ENCODE data around the gene DNAH17.

The DNAH17 gene

DNA sequence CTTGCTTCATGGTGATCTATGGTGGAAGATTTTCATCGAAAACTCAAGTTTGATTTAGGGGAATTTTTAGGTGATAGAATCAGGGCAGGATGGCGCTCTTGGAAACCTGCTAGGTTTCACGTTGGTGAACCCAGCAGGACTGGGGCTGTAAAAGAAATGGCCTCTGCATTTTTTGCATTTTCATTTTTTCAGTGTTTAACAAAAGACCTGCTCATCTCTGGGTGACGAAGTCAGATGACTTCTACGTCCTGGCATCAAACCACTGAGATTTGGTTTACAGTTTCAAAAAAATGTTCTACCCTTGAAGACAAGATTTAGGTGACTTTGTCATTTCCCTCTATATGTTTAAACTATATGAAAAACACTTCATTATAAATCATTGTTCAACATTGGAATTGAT lies 196.8 kb downstream of the DNAH17 start:
- H3K27me3 ChIP-seq (ENCODE audit: insufficient read depth, poor library complexity, severe bottlenecking): no peaks in the 10 kb centered on the region
- TF ChIP-seq, protein P1, sequence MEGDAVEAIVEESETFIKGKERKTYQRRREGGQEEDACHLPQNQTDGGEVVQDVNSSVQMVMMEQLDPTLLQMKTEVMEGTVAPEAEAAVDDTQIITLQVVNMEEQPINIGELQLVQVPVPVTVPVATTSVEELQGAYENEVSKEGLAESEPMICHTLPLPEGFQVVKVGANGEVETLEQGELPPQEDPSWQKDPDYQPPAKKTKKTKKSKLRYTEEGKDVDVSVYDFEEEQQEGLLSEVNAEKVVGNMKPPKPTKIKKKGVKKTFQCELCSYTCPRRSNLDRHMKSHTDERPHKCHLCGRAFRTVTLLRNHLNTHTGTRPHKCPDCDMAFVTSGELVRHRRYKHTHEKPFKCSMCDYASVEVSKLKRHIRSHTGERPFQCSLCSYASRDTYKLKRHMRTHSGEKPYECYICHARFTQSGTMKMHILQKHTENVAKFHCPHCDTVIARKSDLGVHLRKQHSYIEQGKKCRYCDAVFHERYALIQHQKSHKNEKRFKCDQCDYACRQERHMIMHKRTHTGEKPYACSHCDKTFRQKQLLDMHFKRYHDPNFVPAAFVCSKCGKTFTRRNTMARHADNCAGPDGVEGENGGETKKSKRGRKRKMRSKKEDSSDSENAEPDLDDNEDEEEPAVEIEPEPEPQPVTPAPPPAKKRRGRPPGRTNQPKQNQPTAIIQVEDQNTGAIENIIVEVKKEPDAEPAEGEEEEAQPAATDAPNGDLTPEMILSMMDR (IDR thresholded peaks at IDR 0.05; ENCODE audit: poor library complexity, severe bottlenecking): no peak
- peaks cover 57% of the 10 kb centered on the region for H3K4me1 ChIP-seq (ENCODE audit: insufficient read depth, poor library complexity, severe bottlenecking)
- no peak overlapping the region for H3K4me3 ChIP-seq (ENCODE audit: severe bottlenecking)
- peaks cover 17% of the 10 kb centered on the region for H3K36me3 ChIP-seq (ENCODE audit: low read depth)
- ATAC-seq (ENCODE audit: low read depth) (no peak), DNase-seq (ENCODE audit: low spot score) (no peak)
- H3K9me3 ChIP-seq (ENCODE audit: severe bottlenecking): no peaks in the 10 kb centered on the region
- no peak overlapping the region for H3K27ac ChIP-seq (ENCODE audit: poor library complexity, severe bottlenecking)

DNA sequence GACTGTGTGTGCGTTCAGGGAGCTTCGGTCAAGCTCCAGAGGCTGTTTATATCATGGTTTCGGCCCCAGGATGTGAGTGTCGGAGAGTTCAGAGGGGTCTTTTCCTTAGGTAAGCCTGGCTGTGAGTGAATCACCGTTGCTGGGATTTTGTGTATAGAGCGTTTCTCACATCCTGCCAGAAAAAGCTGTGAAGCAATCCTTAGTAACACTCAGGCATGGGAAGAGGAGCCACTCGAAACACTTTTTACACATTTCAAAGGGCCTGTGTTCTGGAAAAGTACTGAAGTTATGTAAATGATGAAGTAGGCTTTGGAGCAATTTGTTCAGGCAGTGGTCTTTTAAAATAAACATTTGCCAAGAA lies 198.1 kb downstream of the DNAH17 start:
- Histone ChIP-seq H3K36me3 (ENCODE audit: low read depth) (peaks cover 13% of the 10 kb centered on the region), H3K27me3 (ENCODE audit: insufficient read depth, poor library complexity, severe bottlenecking) (no peaks in the 10 kb centered on the region), H3K27ac (ENCODE audit: poor library complexity, severe bottlenecking) (peak overlapping the region; percentile 87), H3K4me1 (ENCODE audit: insufficient read depth, poor library complexity, severe bottlenecking) (peaks cover 57% of the 10 kb centered on the region), H3K9me3 (ENCODE audit: severe bottlenecking) (no peaks in the 10 kb centered on the region), H3K4me3 (ENCODE audit: severe bottlenecking) (peak overlapping the region; percentile 95)
- ATAC-seq (ENCODE audit: low read depth) (peak; percentile 46), DNase-seq (ENCODE audit: low spot score) (no peak)
- TF ChIP-seq, protein P1 (IDR thresholded peaks at IDR 0.05; ENCODE audit: poor library complexity, severe bottlenecking): no peak

DNA sequence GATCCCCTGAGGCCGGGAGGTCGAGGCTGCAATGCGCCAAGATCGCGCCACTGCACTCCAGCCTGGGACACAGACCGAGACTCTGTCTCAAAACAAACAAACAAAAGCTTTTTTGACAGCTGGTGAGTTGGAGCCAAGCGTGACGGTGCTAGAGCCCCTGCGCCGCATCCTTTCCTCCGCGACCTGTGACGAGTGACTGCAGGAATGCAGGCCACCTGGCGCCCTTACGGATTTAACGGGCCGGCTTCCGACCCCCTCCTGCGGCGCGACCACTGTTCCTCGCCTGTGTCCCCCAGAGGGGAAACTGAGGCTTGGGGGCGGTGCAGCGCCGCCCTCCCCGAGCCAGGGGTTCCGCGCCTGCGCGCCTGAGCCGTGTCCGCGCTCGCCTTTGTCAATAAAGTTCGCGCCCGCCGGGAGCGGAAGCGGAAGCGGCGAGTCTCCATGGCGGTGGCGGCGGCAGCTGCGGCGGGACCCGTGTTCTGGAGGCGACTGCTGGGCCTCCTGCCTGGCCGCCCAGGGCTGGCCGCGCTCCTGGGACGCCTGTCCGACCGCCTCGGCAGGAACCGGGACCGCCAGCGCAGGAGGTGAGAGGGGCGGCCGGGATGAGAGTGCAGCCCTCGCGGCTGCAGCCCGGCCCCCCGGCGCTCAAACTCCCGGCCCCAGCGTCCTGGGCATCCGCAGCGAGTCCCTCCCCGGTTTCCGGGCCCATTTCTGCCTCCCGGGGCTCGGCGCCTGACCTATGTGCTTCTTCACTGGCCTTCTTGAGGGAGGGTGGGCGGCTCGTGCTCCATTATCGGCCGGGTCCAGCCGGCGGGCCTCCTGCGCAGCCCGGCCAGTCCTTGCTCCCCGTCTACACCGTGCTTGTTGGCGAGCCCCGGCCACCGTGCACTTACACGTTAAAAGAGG lies 198.7 kb downstream of the DNAH17 start, which contains the start of gene PGS1:
TSS of gene PGS1 (plus strand) at position 425 of the 906 bp plus-strand sequence. CDS start at position 442, 17 bp downstream.
- H3K36me3 ChIP-seq (ENCODE audit: low read depth): peaks cover 13% of the 10 kb centered on the region
- TF ChIP-seq, protein P1 (IDR thresholded peaks at IDR 0.05; ENCODE audit: poor library complexity, severe bottlenecking): no peak
- no peaks in the 10 kb centered on the region for H3K27me3 ChIP-seq (ENCODE audit: insufficient read depth, poor library complexity, severe bottlenecking)
- peak within 1 kb of the TSS; percentile 87 for H3K27ac ChIP-seq (ENCODE audit: poor library complexity, severe bottlenecking)
- peak; percentile 40 for ATAC-seq (ENCODE audit: low read depth)
- no peak for DNase-seq (ENCODE audit: low spot score)
- peak within 1 kb of the TSS; percentile 95 for H3K4me3 ChIP-seq (ENCODE audit: severe bottlenecking)
- peaks cover 52% of the 10 kb centered on the region for H3K4me1 ChIP-seq (ENCODE audit: insufficient read depth, poor library complexity, severe bottlenecking)
- H3K9me3 ChIP-seq (ENCODE audit: severe bottlenecking): no peaks in the 10 kb centered on the region

DNA sequence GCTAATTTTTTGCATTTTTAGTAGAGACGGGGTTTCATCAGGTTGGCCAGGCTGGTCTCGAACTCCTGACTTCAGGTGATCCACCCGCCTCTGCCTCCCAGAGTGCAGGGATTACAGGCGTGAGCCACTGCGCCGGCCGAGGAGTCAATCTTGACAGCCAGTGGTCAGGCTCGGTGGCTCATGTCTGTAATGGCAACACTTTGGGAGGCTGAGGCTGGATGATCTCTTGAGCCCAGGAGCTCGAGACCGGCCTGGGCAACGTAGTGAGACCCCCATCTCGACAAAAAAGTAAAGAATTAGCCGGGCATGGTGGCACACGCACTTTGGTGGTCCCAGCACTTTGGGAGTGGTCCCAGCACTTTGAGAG lies 199.4 kb downstream of the DNAH17 start:
- TF ChIP-seq, protein P1 (IDR thresholded peaks at IDR 0.05; ENCODE audit: poor library complexity, severe bottlenecking): no peak
- H3K36me3 ChIP-seq (ENCODE audit: low read depth): peaks cover 13% of the 10 kb centered on the region
- no peak for DNase-seq (ENCODE audit: low spot score)
- H3K4me1 ChIP-seq (ENCODE audit: insufficient read depth, poor library complexity, severe bottlenecking): peaks cover 49% of the 10 kb centered on the region
- no peak for ATAC-seq (ENCODE audit: low read depth)
- peak overlapping the region; percentile 87 for H3K27ac ChIP-seq (ENCODE audit: poor library complexity, severe bottlenecking)
- H3K27me3 ChIP-seq (ENCODE audit: insufficient read depth, poor library complexity, severe bottlenecking): no peaks in the 10 kb centered on the region
- H3K4me3 ChIP-seq (ENCODE audit: severe bottlenecking): peak overlapping the region; percentile 95
- no peaks in the 10 kb centered on the region for H3K9me3 ChIP-seq (ENCODE audit: severe bottlenecking)

DNA sequence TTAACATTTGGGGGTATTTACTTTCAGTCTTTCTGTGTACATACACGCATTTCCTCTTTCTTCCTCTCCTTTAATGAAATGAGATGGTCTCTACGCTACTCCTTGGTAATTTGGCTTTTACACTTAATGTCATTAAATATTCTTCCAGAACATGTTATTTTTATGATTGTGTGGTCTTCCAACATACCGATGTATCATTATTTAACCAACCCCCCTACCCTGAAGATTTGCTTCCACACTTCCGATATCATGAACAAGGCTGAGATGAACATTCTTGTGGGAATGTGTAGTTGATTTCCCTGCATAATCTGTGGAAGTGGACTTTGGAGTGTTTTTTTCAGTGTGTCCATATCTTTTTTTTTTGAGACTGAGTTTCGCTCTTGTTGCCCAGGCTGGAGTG lies 201.0 kb downstream of the DNAH17 start:
- no peaks in the 10 kb centered on the region for H3K27me3 ChIP-seq (ENCODE audit: insufficient read depth, poor library complexity, severe bottlenecking)
- peaks cover 8% of the 10 kb centered on the region for H3K36me3 ChIP-seq (ENCODE audit: low read depth)
- H3K4me3 ChIP-seq (ENCODE audit: severe bottlenecking): no peak overlapping the region
- H3K9me3 ChIP-seq (ENCODE audit: severe bottlenecking): no peaks in the 10 kb centered on the region
- H3K27ac ChIP-seq (ENCODE audit: poor library complexity, severe bottlenecking): peak overlapping the region; percentile 87
- ATAC-seq (ENCODE audit: low read depth) (no peak), DNase-seq (ENCODE audit: low spot score) (no peak)
- H3K4me1 ChIP-seq (ENCODE audit: insufficient read depth, poor library complexity, severe bottlenecking): peaks cover 41% of the 10 kb centered on the region
- TF ChIP-seq, protein P1 (IDR thresholded peaks at IDR 0.05; ENCODE audit: poor library complexity, severe bottlenecking): no peak

All from RWPE2 (cell line).